ENCODE measurements around the gene WNT2. TPM values are rescaled to one million over a fixed set of nuclear protein-coding genes. Genes with fewer than 3 reads are reported as not detected.

The WNT2 gene
- total and polyA plus RNA-seq, 3 experiments from 2014 or later: not detected

DNA sequence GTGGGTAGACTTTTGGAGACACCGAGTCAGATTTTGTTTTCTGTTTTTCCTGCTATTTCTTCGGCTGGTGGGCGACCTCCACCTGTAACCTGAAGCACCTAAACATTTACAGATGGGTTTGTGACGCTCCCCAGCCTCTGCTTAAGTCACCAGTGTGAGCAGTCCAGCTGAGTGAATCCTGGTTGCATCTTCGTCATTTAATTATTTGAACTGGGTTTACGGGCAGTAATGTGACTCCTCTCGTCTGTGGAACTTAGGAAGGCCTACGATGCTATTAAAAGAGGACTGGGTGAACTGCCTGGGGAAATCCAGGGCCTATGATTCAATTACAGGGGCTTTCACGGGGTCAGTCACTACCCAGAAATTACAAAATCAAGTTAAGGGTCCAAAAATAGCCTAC lies 52.5 kb downstream of the WNT2 start:
- H3K4me3 ChIP-seq (ENCODE audit: low read length): no peak overlapping the region
- CTCF ChIA-PET: no interaction called here
- POLR2A ChIA-PET: no interaction called here
- DNase-seq: no peak
- peaks cover 3% of the 10 kb centered on the region for H3K27me3 ChIP-seq (ENCODE audit: insufficient read depth, low read length, poor library complexity, severe bottlenecking)
- peaks cover 0 to 4% (median 0%) of the 10 kb centered on the region in 5 donors for H3K9me3 Mint-ChIP-seq
- H3K27ac Mint-ChIP-seq: no peak overlapping the region
- H3K4me1 Mint-ChIP-seq: no peaks in the 10 kb centered on the region
- no peaks in the 10 kb centered on the region for H3K36me3 ChIP-seq (ENCODE audit: insufficient read depth, low read length)
- H3K27me3 Mint-ChIP-seq: peaks cover 6 to 30% of the 10 kb centered on the region in 2 donors
- H3K9me3 ChIP-seq (ENCODE audit: low read length): no peaks in the 10 kb centered on the region
- no peak overlapping the region for H3K4me3 Mint-ChIP-seq
- no peaks in the 10 kb centered on the region for H3K4me1 ChIP-seq (ENCODE audit: insufficient read depth, low read length)
- no peaks in the 10 kb centered on the region for H3K36me3 Mint-ChIP-seq
- H3K27ac ChIP-seq (ENCODE audit: low read depth, low read length): no peak overlapping the region

DNA sequence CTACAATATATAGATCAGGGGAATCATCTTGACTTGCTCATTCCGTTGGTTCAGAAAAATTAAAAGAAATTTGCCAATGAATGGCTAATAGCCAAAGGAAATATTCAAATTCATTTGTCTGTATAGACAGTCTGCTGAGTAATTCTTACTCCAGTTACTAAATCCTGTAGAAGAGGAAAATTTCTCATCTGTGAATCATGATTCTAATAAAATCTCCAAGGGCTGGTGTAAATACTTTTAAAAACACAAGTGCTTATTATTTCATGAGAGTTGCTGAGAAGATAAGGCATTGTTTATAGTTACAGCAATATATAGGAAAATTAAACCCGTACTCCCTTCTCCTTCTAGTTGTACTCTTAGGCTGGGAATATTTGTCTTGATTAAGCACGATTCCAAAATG lies 53.0 kb downstream of the WNT2 start:
- Mint-ChIP-seq H3K4me3 (no peak overlapping the region), H3K4me1 (no peaks in the 10 kb centered on the region), H3K9me3 (peaks cover 0 to 4% (median 0%) of the 10 kb centered on the region in 5 donors), H3K36me3 (no peaks in the 10 kb centered on the region), H3K27me3 (peaks cover 6 to 26% of the 10 kb centered on the region in 2 donors), H3K27ac (no peak overlapping the region)
- Histone ChIP-seq H3K36me3 (ENCODE audit: insufficient read depth, low read length) (no peaks in the 10 kb centered on the region), H3K27ac (ENCODE audit: low read depth, low read length) (no peak overlapping the region), H3K4me1 (ENCODE audit: insufficient read depth, low read length) (no peaks in the 10 kb centered on the region), H3K27me3 (ENCODE audit: insufficient read depth, low read length, poor library complexity, severe bottlenecking) (peaks cover under 1% of the 10 kb centered on the region), H3K9me3 (ENCODE audit: low read length) (no peaks in the 10 kb centered on the region), H3K4me3 (ENCODE audit: low read length) (no peak overlapping the region)
- POLR2A ChIA-PET: no interaction called here
- CTCF ChIA-PET: no interaction called here
- DNase-seq: no peak

DNA sequence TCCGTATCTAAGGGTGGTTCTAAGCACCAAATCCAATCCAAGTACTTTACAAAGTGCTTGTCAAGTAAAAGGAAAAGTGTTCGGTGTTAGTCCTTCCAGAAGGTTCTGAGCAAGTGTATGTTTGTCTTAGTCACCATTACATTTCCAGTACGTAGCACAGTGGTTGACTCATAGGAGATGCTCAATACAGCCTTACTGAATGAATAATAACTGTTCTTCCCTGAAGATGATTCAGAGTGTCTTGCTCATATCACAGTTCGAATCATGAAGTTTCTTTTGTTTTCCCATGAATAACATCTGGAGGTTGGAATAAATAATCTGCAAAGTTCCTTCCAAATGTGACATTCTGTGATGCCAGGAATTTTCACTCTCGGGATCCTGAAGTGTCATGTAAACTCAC lies 53.4 kb downstream of the WNT2 start:
- POLR2A ChIA-PET: no interaction called here
- H3K27ac ChIP-seq (ENCODE audit: low read depth, low read length): no peak overlapping the region
- H3K27ac Mint-ChIP-seq: no peak overlapping the region
- no peak overlapping the region for H3K4me3 Mint-ChIP-seq
- no peaks in the 10 kb centered on the region for H3K9me3 ChIP-seq (ENCODE audit: low read length)
- H3K36me3 Mint-ChIP-seq: no peaks in the 10 kb centered on the region
- no peak for DNase-seq
- H3K4me3 ChIP-seq (ENCODE audit: low read length): no peak overlapping the region
- H3K27me3 Mint-ChIP-seq: peaks cover 6 to 26% of the 10 kb centered on the region in 2 donors
- no peaks in the 10 kb centered on the region for H3K4me1 ChIP-seq (ENCODE audit: insufficient read depth, low read length)
- H3K36me3 ChIP-seq (ENCODE audit: insufficient read depth, low read length): no peaks in the 10 kb centered on the region
- CTCF ChIA-PET: no interaction called here
- peaks cover 0 to 4% (median 0%) of the 10 kb centered on the region in 5 donors for H3K9me3 Mint-ChIP-seq
- no peaks in the 10 kb centered on the region for H3K27me3 ChIP-seq (ENCODE audit: insufficient read depth, low read length, poor library complexity, severe bottlenecking)
- no peaks in the 10 kb centered on the region for H3K4me1 Mint-ChIP-seq

DNA sequence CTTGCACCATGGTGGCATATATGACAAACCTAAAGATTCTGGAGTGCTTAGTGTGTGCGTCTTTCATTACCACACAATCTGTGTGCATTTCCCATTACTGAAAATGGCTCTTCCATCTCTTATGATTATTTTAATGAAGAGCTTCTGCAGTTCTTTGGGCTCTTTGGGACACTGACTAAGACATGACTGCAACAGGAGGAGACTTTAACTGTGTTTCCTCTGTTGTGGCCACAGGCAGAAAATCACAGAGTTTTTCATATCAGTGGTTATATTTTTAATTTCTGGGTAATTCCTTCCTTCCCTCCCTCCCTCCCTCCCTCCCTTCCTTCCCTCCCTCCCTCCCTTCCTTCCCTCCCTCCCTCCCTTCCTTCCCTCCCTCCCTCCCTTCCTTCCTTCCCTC lies 58.1 kb downstream of the WNT2 start:
- Histone ChIP-seq H3K27ac (ENCODE audit: low read depth, low read length) (no peak overlapping the region), H3K27me3 (ENCODE audit: insufficient read depth, low read length, poor library complexity, severe bottlenecking) (no peaks in the 10 kb centered on the region), H3K9me3 (ENCODE audit: low read length) (no peaks in the 10 kb centered on the region), H3K4me3 (ENCODE audit: low read length) (no peak overlapping the region), H3K36me3 (ENCODE audit: insufficient read depth, low read length) (no peaks in the 10 kb centered on the region), H3K4me1 (ENCODE audit: insufficient read depth, low read length) (no peaks in the 10 kb centered on the region)
- CTCF ChIA-PET: no interaction called here
- no peak overlapping the region for H3K27ac Mint-ChIP-seq
- POLR2A ChIA-PET: no interaction called here
- H3K27me3 Mint-ChIP-seq: peaks cover 0 to 9% of the 10 kb centered on the region in 2 donors
- H3K4me3 Mint-ChIP-seq: no peak overlapping the region
- H3K36me3 Mint-ChIP-seq: no peaks in the 10 kb centered on the region
- H3K9me3 Mint-ChIP-seq: peaks cover 0 to 4% (median 0%) of the 10 kb centered on the region in 5 donors
- H3K4me1 Mint-ChIP-seq: no peaks in the 10 kb centered on the region
- DNase-seq: no peak

DNA sequence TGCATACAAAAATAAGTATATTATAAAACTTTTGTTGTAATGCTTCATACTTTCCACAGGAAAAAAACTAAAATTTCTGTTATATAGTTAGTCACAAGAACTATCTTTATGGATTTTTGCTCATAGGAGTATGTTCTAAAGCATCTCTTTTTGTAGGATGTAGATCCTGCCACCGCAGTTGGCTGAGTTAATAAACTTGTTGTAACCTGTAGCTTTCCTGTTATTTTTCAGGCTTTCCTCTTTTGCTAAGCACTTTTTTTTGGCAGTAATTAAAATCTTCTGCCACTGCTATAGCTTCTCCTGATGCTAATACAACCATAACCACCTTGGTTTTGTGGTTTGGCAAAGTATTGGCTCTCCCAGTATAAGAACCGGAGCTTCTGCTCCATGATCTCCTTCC lies 60.3 kb downstream of the WNT2 start:
- POLR2A ChIA-PET: no interaction called here
- H3K4me3 ChIP-seq (ENCODE audit: low read length): no peak overlapping the region
- H3K27ac ChIP-seq (ENCODE audit: low read depth, low read length): no peak overlapping the region
- Mint-ChIP-seq H3K4me3 (no peak overlapping the region), H3K9me3 (peaks cover 0 to 3% (median 0%) of the 10 kb centered on the region in 5 donors), H3K27ac (no peak overlapping the region), H3K4me1 (no peaks in the 10 kb centered on the region), H3K27me3 (peaks cover 0 to 4% of the 10 kb centered on the region in 2 donors), H3K36me3 (no peaks in the 10 kb centered on the region)
- H3K36me3 ChIP-seq (ENCODE audit: insufficient read depth, low read length): no peaks in the 10 kb centered on the region
- H3K9me3 ChIP-seq (ENCODE audit: low read length): no peaks in the 10 kb centered on the region
- CTCF ChIA-PET: no interaction called here
- no peak for DNase-seq
- no peaks in the 10 kb centered on the region for H3K4me1 ChIP-seq (ENCODE audit: insufficient read depth, low read length)
- H3K27me3 ChIP-seq (ENCODE audit: insufficient read depth, low read length, poor library complexity, severe bottlenecking): no peaks in the 10 kb centered on the region

DNA sequence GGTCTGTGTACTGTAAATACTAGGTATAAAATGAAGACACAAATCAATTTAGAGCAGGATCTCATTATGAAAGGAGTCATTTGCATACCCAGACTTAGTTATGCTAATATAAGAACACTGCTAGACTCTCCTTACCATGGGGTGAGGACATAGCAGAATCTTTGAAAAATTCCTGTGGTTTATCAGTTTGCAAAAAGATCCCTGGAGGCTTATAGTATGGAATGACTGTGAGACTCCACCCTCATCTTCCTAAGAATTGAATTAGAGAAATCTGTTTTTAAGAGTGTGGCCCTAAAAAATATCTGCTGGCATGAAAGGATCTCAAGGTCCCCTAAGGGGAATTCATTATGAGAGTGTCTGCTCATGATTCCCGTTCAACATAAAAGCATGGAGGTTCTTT lies 63.2 kb downstream of the WNT2 start:
- Mint-ChIP-seq H3K27ac (no peak overlapping the region), H3K9me3 (peaks cover 0 to 1% (median 0%) of the 10 kb centered on the region in 5 donors), H3K36me3 (no peaks in the 10 kb centered on the region), H3K4me3 (no peak overlapping the region), H3K27me3 (peaks cover 0 to 12% of the 10 kb centered on the region in 2 donors), H3K4me1 (no peaks in the 10 kb centered on the region)
- ChIA-PET POLR2A (no interaction called here), CTCF (no interaction called here)
- no peak for DNase-seq
- no peak overlapping the region for H3K27ac ChIP-seq (ENCODE audit: low read depth, low read length)
- no peaks in the 10 kb centered on the region for H3K9me3 ChIP-seq (ENCODE audit: low read length)
- H3K4me3 ChIP-seq (ENCODE audit: low read length): no peak overlapping the region
- H3K36me3 ChIP-seq (ENCODE audit: insufficient read depth, low read length): no peaks in the 10 kb centered on the region
- H3K27me3 ChIP-seq (ENCODE audit: insufficient read depth, low read length, poor library complexity, severe bottlenecking): no peaks in the 10 kb centered on the region
- H3K4me1 ChIP-seq (ENCODE audit: insufficient read depth, low read length): no peaks in the 10 kb centered on the region

DNA sequence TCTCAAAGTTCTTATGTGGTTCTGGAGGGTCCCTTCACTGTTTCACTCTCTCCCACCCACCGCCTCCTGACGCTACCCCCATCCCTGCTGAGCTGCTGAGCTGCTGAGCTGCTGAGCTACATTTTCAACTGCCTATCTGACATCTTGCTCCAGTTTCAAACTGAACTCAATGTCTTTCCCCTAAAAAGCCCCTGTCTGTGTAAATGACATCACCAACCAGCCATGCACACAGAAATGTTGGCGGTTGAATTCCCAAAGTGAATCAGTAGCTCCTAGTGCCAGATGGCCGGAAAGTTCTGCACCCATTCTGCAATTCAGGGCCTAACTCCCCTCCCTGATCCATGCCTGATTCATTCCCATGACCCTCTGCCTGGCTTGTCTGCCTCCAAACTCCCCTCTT lies 71.2 kb downstream of the WNT2 start:
- Mint-ChIP-seq H3K36me3 (no peaks in the 10 kb centered on the region), H3K27me3 (peaks cover 7 to 24% of the 10 kb centered on the region in 2 donors), H3K4me1 (no peaks in the 10 kb centered on the region), H3K9me3 (peaks cover 0 to 5% (median 0%) of the 10 kb centered on the region in 5 donors), H3K4me3 (no peak overlapping the region), H3K27ac (no peak overlapping the region)
- CTCF ChIA-PET: no interaction called here
- no peak for DNase-seq
- Histone ChIP-seq H3K4me1 (ENCODE audit: insufficient read depth, low read length) (no peaks in the 10 kb centered on the region), H3K9me3 (ENCODE audit: low read length) (no peaks in the 10 kb centered on the region), H3K27me3 (ENCODE audit: insufficient read depth, low read length, poor library complexity, severe bottlenecking) (no peaks in the 10 kb centered on the region), H3K4me3 (ENCODE audit: low read length) (no peak overlapping the region), H3K36me3 (ENCODE audit: insufficient read depth, low read length) (no peaks in the 10 kb centered on the region), H3K27ac (ENCODE audit: low read depth, low read length) (no peak overlapping the region)
- POLR2A ChIA-PET: no interaction called here

DNA sequence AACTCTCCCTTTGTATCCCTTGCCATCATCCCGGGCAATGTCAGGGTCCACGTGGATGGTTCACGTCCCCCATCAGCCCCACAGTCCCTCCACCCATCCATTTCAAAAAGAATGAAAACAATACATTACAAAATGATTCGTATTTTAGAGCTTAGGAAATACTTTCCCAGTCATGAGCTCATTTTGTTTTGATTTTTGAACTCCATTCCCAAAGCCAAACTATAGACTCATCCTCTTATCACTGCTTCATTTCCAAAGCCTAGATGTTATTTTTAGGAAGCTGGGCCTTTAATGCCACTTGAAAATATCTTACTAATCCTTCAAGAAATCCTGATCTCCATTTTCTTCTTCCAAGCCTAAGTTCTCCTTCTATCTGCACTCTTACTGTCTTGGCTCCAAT lies 72.1 kb downstream of the WNT2 start:
- Histone ChIP-seq H3K9me3 (ENCODE audit: low read length) (no peaks in the 10 kb centered on the region), H3K27me3 (ENCODE audit: insufficient read depth, low read length, poor library complexity, severe bottlenecking) (no peaks in the 10 kb centered on the region), H3K4me3 (ENCODE audit: low read length) (no peak overlapping the region), H3K36me3 (ENCODE audit: insufficient read depth, low read length) (no peaks in the 10 kb centered on the region), H3K4me1 (ENCODE audit: insufficient read depth, low read length) (no peaks in the 10 kb centered on the region), H3K27ac (ENCODE audit: low read depth, low read length) (no peak overlapping the region)
- no peaks in the 10 kb centered on the region for H3K36me3 Mint-ChIP-seq
- H3K4me1 Mint-ChIP-seq: no peaks in the 10 kb centered on the region
- CTCF ChIA-PET: no interaction called here
- H3K4me3 Mint-ChIP-seq: no peak overlapping the region
- peaks cover 0 to 5% (median 0%) of the 10 kb centered on the region in 5 donors for H3K9me3 Mint-ChIP-seq
- H3K27me3 Mint-ChIP-seq: peaks cover 7 to 17% of the 10 kb centered on the region in 2 donors
- POLR2A ChIA-PET: no interaction called here
- no peak overlapping the region for H3K27ac Mint-ChIP-seq
- no peak for DNase-seq

DNA sequence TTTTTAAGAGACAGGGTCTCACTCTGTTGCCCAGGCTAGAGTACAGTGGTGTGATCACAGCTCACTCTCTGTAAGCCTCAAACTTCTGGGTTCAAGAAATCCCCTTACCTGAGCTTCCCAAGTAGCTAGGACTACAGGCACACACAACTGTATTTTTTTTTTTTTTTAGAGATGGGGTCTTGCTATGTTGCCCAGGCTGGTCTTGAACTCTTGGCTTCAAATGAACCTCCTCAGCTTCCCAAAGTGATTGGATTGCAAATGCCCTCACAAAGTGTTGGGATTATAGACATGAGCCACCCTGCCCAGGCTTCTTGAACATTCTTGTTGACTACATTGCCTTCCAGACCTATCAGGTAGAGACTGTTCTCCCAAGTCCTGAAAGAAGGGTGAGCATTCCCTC lies 72.6 kb downstream of the WNT2 start:
- no peaks in the 10 kb centered on the region for H3K4me1 Mint-ChIP-seq
- Histone ChIP-seq H3K36me3 (ENCODE audit: insufficient read depth, low read length) (no peaks in the 10 kb centered on the region), H3K27me3 (ENCODE audit: insufficient read depth, low read length, poor library complexity, severe bottlenecking) (no peaks in the 10 kb centered on the region), H3K4me3 (ENCODE audit: low read length) (no peak overlapping the region), H3K4me1 (ENCODE audit: insufficient read depth, low read length) (no peaks in the 10 kb centered on the region), H3K27ac (ENCODE audit: low read depth, low read length) (no peak overlapping the region), H3K9me3 (ENCODE audit: low read length) (no peaks in the 10 kb centered on the region)
- H3K27ac Mint-ChIP-seq: no peak overlapping the region
- no peak overlapping the region for H3K4me3 Mint-ChIP-seq
- H3K9me3 Mint-ChIP-seq: peaks cover 0 to 5% (median 0%) of the 10 kb centered on the region in 5 donors
- H3K27me3 Mint-ChIP-seq: peaks cover 7 to 14% of the 10 kb centered on the region in 2 donors
- ChIA-PET CTCF (no interaction called here), POLR2A (no interaction called here)
- no peaks in the 10 kb centered on the region for H3K36me3 Mint-ChIP-seq
- DNase-seq: no peak
